Measurements from ENCODE around the gene SPACA6.

The SPACA6 gene

GRCh38 chr19:51688671-51689571 is 4.2 kb upstream of the SPACA6 start:
- DNase-seq (ENCODE audit: low read depth in 2 of 2), result peak; percentile 92 to 93

GRCh38 chr19:51689751-51690453 is 3.2 kb upstream of the SPACA6 start:
- DNase-seq (ENCODE audit: low read depth in 2 of 2), result no peak

- peak; percentile 75 for DNase-seq (ENCODE audit: low read depth in 2 of 2)
Observed at GRCh38 chr19:51690454-51691073, 2.6 kb upstream of the SPACA6 start.

GRCh38 chr19:51691074-51691583 is 2.0 kb upstream of the SPACA6 start:
- no peak for DNase-seq (ENCODE audit: low read depth in 2 of 2)

- no peak for DNase-seq (ENCODE audit: low read depth in 2 of 2)
Observed at GRCh38 chr19:51691584-51692428, 1.3 kb upstream of the SPACA6 start.

GRCh38 chr19:51692468-51692867 is 662 bp upstream of the SPACA6 start:
- no peak for DNase-seq (ENCODE audit: low read depth in 2 of 2)

- DNase-seq (ENCODE audit: low read depth in 2 of 2), result no peak
Observed at GRCh38 chr19:51693819-51694218, 689 bp downstream of the SPACA6 start.

- DNase-seq (ENCODE audit: low read depth in 2 of 2), result no peak
Observed at GRCh38 chr19:51694318-51695085, 1.4 kb downstream of the SPACA6 start.

- no peak for DNase-seq (ENCODE audit: low read depth in 2 of 2)
Observed at GRCh38 chr19:51695088-51695487, 2.0 kb downstream of the SPACA6 start.

GRCh38 chr19:51695702-51696315 is 2.7 kb downstream of the SPACA6 start:
- DNase-seq (ENCODE audit: low read depth in 2 of 2), result no peak

- DNase-seq (ENCODE audit: low read depth in 2 of 2), result no peak
Observed at GRCh38 chr19:51696606-51697005, 3.5 kb downstream of the SPACA6 start.

- no peak for DNase-seq (ENCODE audit: low read depth in 2 of 2)
Observed at GRCh38 chr19:51697169-51697776, 4.1 kb downstream of the SPACA6 start.

- DNase-seq (ENCODE audit: low read depth in 2 of 2), result no peak
Observed at GRCh38 chr19:51698296-51698695, 5.2 kb downstream of the SPACA6 start.

GRCh38 chr19:51699170-51699569 is 6.0 kb downstream of the SPACA6 start:
- DNase-seq (ENCODE audit: low read depth in 2 of 2), result no peak

- DNase-seq (ENCODE audit: low read depth in 2 of 2), result no peak
Observed at GRCh38 chr19:51701468-51702100, 8.5 kb downstream of the SPACA6 start.

- no peak for DNase-seq (ENCODE audit: low read depth in 2 of 2)
Observed at GRCh38 chr19:51702103-51702824, 9.1 kb downstream of the SPACA6 start.

- DNase-seq (ENCODE audit: low read depth in 2 of 2), result no peak
Observed at GRCh38 chr19:51702825-51703574, 9.9 kb downstream of the SPACA6 start.
